H1 (cell line): ENCODE data around the gene ZBTB46.
"Not testable (repeated sequence)": the region's sequence is repeated elsewhere in the genome, so short reads cannot be mapped to it uniquely, and the experiment has no call there.

Source experiments
- CREB1 ChIP-seq: IDR thresholded peaks from 2 replicates; pipeline ENCODE4 v1.6.1; 2012; ENCODE audit warnings: inconsistent platforms
- CTCF ChIP-seq, 3 experiments: IDR thresholded peaks; 1 replicate in 2 of 3; 2 replicates in 1 of 3; pipeline versions ENCODE4 v1.5.1 to v1.6.1; 2011; ENCODE audit warnings: low read length in 3 of 3, mild to moderate bottlenecking in 3 of 3, inconsistent platforms in 2 of 3, low read depth in 1 of 3, moderate library complexity in 1 of 3; ENCODE audit not compliant: insufficient read depth in 1 of 3; ENCODE audit errors: control extremely low read depth in 1 of 3
- KDM1A ChIP-seq: fragments of 200-600, 300-600 bp; sonication (generic); IDR thresholded peaks from 2 replicates; pipeline ENCODE4 v1.7.1; 2016; ENCODE audit warnings: mild to moderate bottlenecking, low read length, borderline replicate concordance

- TF ChIP-seq CTCF (IDR thresholded peaks at IDR 0.05; ENCODE audit: control extremely low read depth in 1 of 3, insufficient read depth in 1 of 3, low read depth in 1 of 3, low read length in 3 of 3); CREB1; KDM1A: not testable (repeated sequence)
Measured at GRCh38 chr20:63801174-63801573, 29.9 kb downstream of the ZBTB46 start.
